H1 (cell line): ENCODE data around the gene SESN1. TPM values are rescaled to one million over a fixed set of nuclear protein-coding genes. Genes with fewer than 3 reads are reported as not detected.

Experiments used
- CTCF ChIA-PET: fragments of 300-600 bp; sonication (Branson Sonifier 250); formaldehyde crosslinking; loops from one replicate; lab custom pipeline; 2021; ENCODE audit not compliant: partially characterized antibody; lab: Charles Lee
- POLR2A ChIA-PET: fragments of 300-600 bp; sonication (Branson Sonifier 250); formaldehyde crosslinking; loops from one replicate; lab custom pipeline; 2021; ENCODE audit warnings: inconsistent platforms; ENCODE audit not compliant: partially characterized antibody; lab: Charles Lee
- DNase-seq, 2 experiments: peaks; one replicate each; pipeline versions ENCODE4 v3.0.0 to v3.0.0-alpha.2; 2010 to 2022; ENCODE audit warnings: low spot score in 2 of 2, low read depth in 1 of 2, mixed read lengths in 1 of 2
- FAIRE-seq: peaks from 2 replicates; lab custom pipeline; 2011; peaks lifted over from hg19 to GRCh38; lab: Jason Lieb, UNC
- H2AFZ ChIP-seq: 2 replicates; pipeline ENCODE4 v1.8.1; 2012; ENCODE audit warnings: low read length, inconsistent platforms
- H2AK5ac ChIP-seq: 2 replicates; pipeline ENCODE4 v1.6.1; 2013; ENCODE audit warnings: low read depth, low read length
- H2BK120ac ChIP-seq: replicated peaks from 2 replicates; pipeline ENCODE3; 2013; ENCODE audit warnings: low read depth, low read length, inconsistent platforms
- H2BK12ac ChIP-seq: 2 replicates; pipeline ENCODE4 v1.6.1; 2013; ENCODE audit warnings: low read depth, low read length
- H2BK15ac ChIP-seq: 2 replicates; pipeline ENCODE4 v1.6.1; 2013; ENCODE audit warnings: low read length
- H2BK20ac ChIP-seq: 2 replicates; pipeline ENCODE4 v1.6.1; 2013; ENCODE audit warnings: low read length
- H2BK5ac ChIP-seq: 2 replicates; pipeline ENCODE4 v1.6.1; 2013; ENCODE audit warnings: low read depth, low read length
- H3K14ac ChIP-seq: 2 replicates; pipeline ENCODE4 v1.6.1; 2013; ENCODE audit warnings: inconsistent platforms; ENCODE audit not compliant: insufficient read length
- H3K18ac ChIP-seq: 2 replicates; pipeline ENCODE4 v1.6.1; 2013; ENCODE audit warnings: low read length; ENCODE audit errors: extremely low read depth
- H3K23ac ChIP-seq: 2 replicates; pipeline ENCODE4 v1.6.1; 2013; ENCODE audit warnings: inconsistent platforms; ENCODE audit not compliant: insufficient read length
- H3K23me2 ChIP-seq: 2 replicates; pipeline ENCODE4 v1.6.1; 2013; ENCODE audit warnings: low read depth, low read length
- H3K27ac ChIP-seq: 2 replicates; pipeline ENCODE4 v1.6.1; 2011; ENCODE audit warnings: low read depth, low read length, inconsistent platforms
- H3K27me3 ChIP-seq, 4 experiments: replicated peaks in 1 of 4; 1 replicate in 1 of 4; 2 replicates in 3 of 4; pipeline versions ENCODE4 v1.6.1 to v1.8.1; 2011 to 2013; ENCODE audit warnings: low read length in 3 of 4, mild to moderate bottlenecking in 3 of 4, inconsistent platforms in 2 of 4, mixed read lengths in 2 of 4, moderate library complexity in 1 of 4; ENCODE audit not compliant: control insufficient read depth in 3 of 4, insufficient read depth in 3 of 4; ENCODE audit errors: extremely low read depth in 1 of 4
- H3K36me3 ChIP-seq, 4 experiments: 2 replicates each; pipeline versions ENCODE4 v1.6.1 to v1.8.1; 2011 to 2013; ENCODE audit warnings: mild to moderate bottlenecking in 4 of 4, low read length in 3 of 4, moderate library complexity in 2 of 4, control low read depth in 1 of 4, inconsistent platforms in 1 of 4; ENCODE audit not compliant: insufficient read depth in 4 of 4, control insufficient read depth in 2 of 4
- H3K4ac ChIP-seq: replicated peaks from 2 replicates; pipeline ENCODE3; 2013; ENCODE audit warnings: low read length, low read depth, mixed read lengths, inconsistent platforms; ENCODE audit not compliant: insufficient read length
- H3K4me1 ChIP-seq, 4 experiments: replicated peaks in 1 of 4; 1 replicate in 1 of 4; 2 replicates in 3 of 4; pipeline versions ENCODE4 v1.6.1 to v1.8.1; 2011 to 2013; ENCODE audit warnings: low read length in 3 of 4, inconsistent platforms in 2 of 4, mixed read lengths in 1 of 4; ENCODE audit not compliant: insufficient read depth in 4 of 4, control insufficient read depth in 3 of 4
- H3K4me2 ChIP-seq, 2 experiments: 2 replicates each; pipeline versions ENCODE4 v1.6.1 to v1.8.1; 2011 to 2013; ENCODE audit warnings: low read depth in 2 of 2, low read length in 2 of 2, control low read depth in 1 of 2, inconsistent platforms in 1 of 2, mild to moderate bottlenecking in 1 of 2; ENCODE audit not compliant: insufficient read depth in 1 of 2
- H3K4me3 ChIP-seq, 4 experiments: fragments of 200-600, 300-600 bp in 1 of 4; sonication (generic), shearing (Covaris generic), sonication (Bioruptor Twin) in 1 of 4; 2 replicates each; pipeline versions ENCODE4 v1.5.1 to v1.8.1; 2011 to 2016; ENCODE audit warnings: low read length in 4 of 4, low read depth in 3 of 4, control low read depth in 2 of 4, inconsistent platforms in 2 of 4, mild to moderate bottlenecking in 2 of 4, mixed read lengths in 1 of 4, moderate library complexity in 1 of 4; ENCODE audit not compliant: insufficient read depth in 2 of 4; ENCODE audit errors: extremely low read depth in 1 of 4
- H3K56ac ChIP-seq: replicated peaks from 2 replicates; pipeline ENCODE3; 2013; ENCODE audit warnings: low read depth, mild to moderate bottlenecking, mixed read lengths, low read length, inconsistent platforms; ENCODE audit not compliant: insufficient read length
- H3K79me1 ChIP-seq: 2 replicates; pipeline ENCODE4 v1.6.1; 2013; ENCODE audit warnings: low read depth, low read length, control low read depth
- H3K79me2 ChIP-seq, 2 experiments: 2 replicates each; pipeline versions ENCODE4 v1.6.1 to v1.8.1; 2012 to 2013; ENCODE audit warnings: low read length in 2 of 2, mild to moderate bottlenecking in 2 of 2, inconsistent platforms in 1 of 2; ENCODE audit not compliant: insufficient read depth in 2 of 2, control insufficient read depth in 1 of 2
- H3K9ac ChIP-seq, 4 experiments: replicated peaks in 1 of 4; 1 replicate in 1 of 4; 2 replicates in 3 of 4; pipeline versions ENCODE4 v1.6.1 to v1.8.1; 2011 to 2013; ENCODE audit warnings: low read depth in 3 of 4, low read length in 3 of 4, control low read depth in 2 of 4, mild to moderate bottlenecking in 2 of 4, moderate library complexity in 2 of 4, inconsistent platforms in 1 of 4; ENCODE audit errors: extremely low read depth in 1 of 4
- H3K9me3 ChIP-seq, 2 experiments: 2 replicates each; pipeline versions ENCODE4 v1.6.1 to v1.8.1; 2012 to 2013; ENCODE audit warnings: mild to moderate bottlenecking in 2 of 2, moderate library complexity in 2 of 2, control low read depth in 1 of 2, inconsistent platforms in 1 of 2, low read depth in 1 of 2, low read length in 1 of 2, mixed read lengths in 1 of 2; ENCODE audit not compliant: insufficient read depth in 2 of 2
- H4K20me1 ChIP-seq, 2 experiments: replicated peaks in 1 of 2; 2 replicates each; pipeline versions ENCODE3 to v1.8.1; 2011 to 2013; ENCODE audit warnings: inconsistent platforms in 2 of 2, low read length in 2 of 2, mild to moderate bottlenecking in 1 of 2; ENCODE audit not compliant: insufficient read depth in 2 of 2, control insufficient read depth in 1 of 2
- H4K5ac ChIP-seq: 2 replicates; pipeline ENCODE4 v1.6.1; 2013; ENCODE audit warnings: low read length, low read depth, mixed read lengths, inconsistent platforms; ENCODE audit not compliant: insufficient read length
- H4K8ac ChIP-seq: 2 replicates; pipeline ENCODE4 v1.8.0; 2013; ENCODE audit warnings: mild to moderate bottlenecking, moderate library complexity, low read length, inconsistent platforms; ENCODE audit not compliant: insufficient read depth; ENCODE audit errors: extremely low read depth
- H4K91ac ChIP-seq: replicated peaks from 2 replicates; pipeline ENCODE3; 2013; ENCODE audit warnings: low read length, mixed read lengths, inconsistent platforms; ENCODE audit not compliant: insufficient read length
- CBX5 ChIP-seq: fragments of 300-800, 300-1000 bp; sonication (generic); IDR thresholded peaks from 2 replicates; pipeline ENCODE4 v1.7.1; 2016; ENCODE audit warnings: antibody characterized with exemption, low read length, low read depth
- FOSL1 ChIP-seq: IDR thresholded peaks from 2 replicates; pipeline ENCODE4 v1.6.1; 2011; ENCODE audit warnings: mild to moderate bottlenecking, low read depth, low read length, moderate library complexity; ENCODE audit not compliant: insufficient read depth
- GTF2F1 ChIP-seq: IDR thresholded peaks from 2 replicates; pipeline ENCODE4 v1.6.1; 2012; ENCODE audit warnings: low read depth, low read length, improper control_type of control experiment, borderline replicate concordance
- MAFK ChIP-seq: IDR thresholded peaks from 2 replicates; pipeline ENCODE4 v1.6.1; 2012; ENCODE audit warnings: low read depth, mild to moderate bottlenecking, improper control_type of control experiment, low read length
- NANOG ChIP-seq: IDR thresholded peaks from 2 replicates; pipeline ENCODE4 v1.6.1; 2011; ENCODE audit warnings: low read length, low read depth, mild to moderate bottlenecking, inconsistent platforms; ENCODE audit not compliant: insufficient read depth, poor library complexity, severe bottlenecking
- NRF1 ChIP-seq: IDR thresholded peaks from 2 replicates; pipeline ENCODE4 v1.6.1; 2011; ENCODE audit warnings: mild to moderate bottlenecking, low read depth, low read length, improper control_type of control experiment
- SAP30 ChIP-seq: fragments of 300-600 bp; sonication (generic); IDR thresholded peaks from 2 replicates; pipeline ENCODE4 v1.7.1; 2012; ENCODE audit warnings: low read length, moderate library complexity, mild to moderate bottlenecking, inconsistent platforms; ENCODE audit not compliant: insufficient read depth, insufficient replicate concordance
- TAF7 ChIP-seq: optimal IDR thresholded peaks from 2 replicates; pipeline ENCODE3; 2011; ENCODE audit warnings: low read depth, mild to moderate bottlenecking, inconsistent platforms, low read length, moderate library complexity, borderline replicate concordance
- TBP ChIP-seq: IDR thresholded peaks from 2 replicates; pipeline ENCODE4 v1.6.1; 2011; ENCODE audit warnings: low read depth, low read length, improper control_type of control experiment
- polyA plus RNA-seq, 7 experiments: library from polyadenylated mRNA; depleted of rRNA in 3 of 7; stranded (reverse) in 5 of 7; unstranded in 2 of 7; fragments of >200 nt in 5 of 7; fragments of 200-250 nt in 2 of 7; gene quantifications; 1 replicate in 5 of 7; 2 replicates in 1 of 7; 4 replicates in 1 of 7; pipeline versions ENCODE4 v1.2.1 to v1.2.3, GENCODE V29; 2011 to 2013; ENCODE audit warnings: missing spikeins in 2 of 7, mixed read lengths in 2 of 7
- total RNA-seq: library from RNA; stranded (reverse); fragmentation: NEBNext Ultra II Directional; extraction: Animal tissue kit (Norgen Biotek cat#: 25700); gene quantifications from 2 replicates; pipeline ENCODE4 v1.2.1, GENCODE V29; 2021
- TF ChIP-seq, protein P1 (sequence below): IDR thresholded peaks from 2 replicates; pipeline ENCODE4 v1.6.1; 2012; ENCODE audit warnings: low read length, inconsistent platforms
- TF ChIP-seq, protein P2 (sequence below): IDR thresholded peaks from 2 replicates; pipeline ENCODE4 v1.6.1; 2012; ENCODE audit warnings: inconsistent platforms
- TF ChIP-seq, protein P3 (sequence below): IDR thresholded peaks from 2 replicates; pipeline ENCODE4 v1.6.1; 2011; ENCODE audit warnings: low read depth, mild to moderate bottlenecking, low read length; ENCODE audit not compliant: insufficient read depth

Gene SESN1
- total and polyA plus RNA-seq, 2 of the 8 experiments (the other 6 are each of a cell fraction or from before 2014, with no cell fraction given), result 12.8 to 15.6 TPM

DNA sequence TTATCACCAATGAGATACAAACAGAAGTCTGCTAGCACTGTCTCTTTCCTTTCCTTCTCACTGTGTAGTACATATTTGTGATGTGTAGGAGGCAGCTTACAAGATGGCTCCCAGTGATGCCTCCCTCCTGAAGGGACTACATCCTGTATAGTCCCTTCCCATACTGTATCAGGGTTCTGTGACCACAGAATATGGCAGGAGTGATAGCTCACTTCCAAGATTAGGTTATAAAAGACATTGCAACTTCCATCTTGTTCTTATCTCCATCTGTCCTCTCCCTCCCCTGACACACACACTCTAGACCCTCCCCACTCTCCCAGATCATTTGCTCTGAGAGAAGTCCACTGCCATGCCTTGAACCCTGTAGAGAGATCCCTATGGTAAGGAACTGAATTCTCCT is 38.0 kb downstream of the SESN1 start:
- Histone ChIP-seq H4K5ac (no peak overlapping the region), H3K4me1 (peaks cover 2 to 5% (median 3%) of the 10 kb centered on the region in 4 experiments; a peak in 5 of 7 replicates), H3K14ac (no peak overlapping the region), H4K8ac (no peak overlapping the region), H3K23me2 (no peaks in the 10 kb centered on the region; the same call in 1 of the 2 replicates), H2BK120ac (no peak overlapping the region), H3K4ac (no peak overlapping the region), H2BK20ac (no peak overlapping the region), H2AFZ (no peak overlapping the region), H2BK5ac (no peak overlapping the region), H4K20me1 (no peaks in the 10 kb centered on the region), H4K91ac (no peak overlapping the region), H3K9ac (no peak overlapping the region), H2AK5ac (no peak overlapping the region), H3K79me1 (no peaks in the 10 kb centered on the region), H3K56ac (no peak overlapping the region), H3K23ac (no peak overlapping the region), H3K18ac (no peak overlapping the region), H3K36me3 (no peaks in the 10 kb centered on the region), H3K27ac (no peak overlapping the region), H2BK15ac (no peak overlapping the region), H3K4me2 (no peak overlapping the region), H3K9me3 (no peaks in the 10 kb centered on the region), H3K27me3 (no peaks in the 10 kb centered on the region), H3K79me2 (no peaks in the 10 kb centered on the region), H3K4me3 (no peak overlapping the region), H2BK12ac (no peak overlapping the region)
- ChIA-PET POLR2A (interaction anchor here (0.5 kb wide), 1 partner anchor 130 kb away, joined by 3 read pairs; no protein-coding TSS in a partner anchor), CTCF (interaction anchor here (0.9 to 1.7 kb wide), 3 partner anchors 16 to 39 kb away, joined by 4 to 6 read pairs (median 4); no protein-coding TSS in a partner anchor)
- DNase-seq (no peak), FAIRE-seq (no peak)
- TF ChIP-seq TBP (no peak), SAP30 (no peak), NRF1 (no peak), TAF7 (no peak), FOSL1 (no peak), MAFK (no peak), CBX5 (no peak), GTF2F1 (no peak), NANOG (no peak)
- TF ChIP-seq, protein P1, sequence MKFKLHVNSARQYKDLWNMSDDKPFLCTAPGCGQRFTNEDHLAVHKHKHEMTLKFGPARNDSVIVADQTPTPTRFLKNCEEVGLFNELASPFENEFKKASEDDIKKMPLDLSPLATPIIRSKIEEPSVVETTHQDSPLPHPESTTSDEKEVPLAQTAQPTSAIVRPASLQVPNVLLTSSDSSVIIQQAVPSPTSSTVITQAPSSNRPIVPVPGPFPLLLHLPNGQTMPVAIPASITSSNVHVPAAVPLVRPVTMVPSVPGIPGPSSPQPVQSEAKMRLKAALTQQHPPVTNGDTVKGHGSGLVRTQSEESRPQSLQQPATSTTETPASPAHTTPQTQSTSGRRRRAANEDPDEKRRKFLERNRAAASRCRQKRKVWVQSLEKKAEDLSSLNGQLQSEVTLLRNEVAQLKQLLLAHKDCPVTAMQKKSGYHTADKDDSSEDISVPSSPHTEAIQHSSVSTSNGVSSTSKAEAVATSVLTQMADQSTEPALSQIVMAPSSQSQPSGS, result no peak
- TF ChIP-seq, protein P2, sequence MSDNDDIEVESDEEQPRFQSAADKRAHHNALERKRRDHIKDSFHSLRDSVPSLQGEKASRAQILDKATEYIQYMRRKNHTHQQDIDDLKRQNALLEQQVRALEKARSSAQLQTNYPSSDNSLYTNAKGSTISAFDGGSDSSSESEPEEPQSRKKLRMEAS, result no peak
- TF ChIP-seq, protein P3, sequence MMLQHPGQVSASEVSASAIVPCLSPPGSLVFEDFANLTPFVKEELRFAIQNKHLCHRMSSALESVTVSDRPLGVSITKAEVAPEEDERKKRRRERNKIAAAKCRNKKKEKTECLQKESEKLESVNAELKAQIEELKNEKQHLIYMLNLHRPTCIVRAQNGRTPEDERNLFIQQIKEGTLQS, result no peak
